Epithelial cell of esophagus (primary cell): Measurements from ENCODE around the gene PLA2G15.
"Not testable (repeated sequence)": the region's sequence is repeated elsewhere in the genome, so short reads cannot be mapped to it uniquely, and the experiment has no call there.

ENCODE experiments used
- DNase-seq: peaks from one replicate; pipeline ENCODE4 v3.0.0; 2010; ENCODE audit warnings: low read depth
- H3K4me3 ChIP-seq: 2 replicates; pipeline ENCODE4 v1.5.1; 2011; ENCODE audit warnings: mild to moderate bottlenecking, low read length, control low read depth
- CTCF ChIP-seq: IDR thresholded peaks from 2 replicates; pipeline ENCODE4 v1.5.1; 2011; ENCODE audit warnings: low read depth, mild to moderate bottlenecking, low read length, control low read depth, inconsistent platforms; ENCODE audit not compliant: insufficient read depth; ENCODE audit errors: missing control alignments

The PLA2G15 gene

GRCh38 chr16:68284847-68285246 is 39.7 kb downstream of the PLA2G15 start:
- no peak for DNase-seq
- H3K4me3 ChIP-seq: no peak overlapping the region
- no peak for TF ChIP-seq CTCF

GRCh38 chr16:68285683-68286082 is 40.5 kb downstream of the PLA2G15 start:
- H3K4me3 ChIP-seq: no peak overlapping the region

GRCh38 chr16:68286153-68287074 is 41.2 kb downstream of the PLA2G15 start:
- no peak for TF ChIP-seq CTCF
- DNase-seq: no peak
- no peak overlapping the region for H3K4me3 ChIP-seq

More at GRCh38 chr16:68285683-68286082, 40.5 kb downstream of the PLA2G15 start:
- no peak for TF ChIP-seq CTCF
- no peak for DNase-seq

GRCh38 chr16:68287276-68288251 is 42.4 kb downstream of the PLA2G15 start:
- DNase-seq: peak; percentile 67
- no peak overlapping the region for H3K4me3 ChIP-seq

GRCh38 chr16:68288252-68288650 is 43.1 kb downstream of the PLA2G15 start:
- DNase-seq: no peak
- H3K4me3 ChIP-seq: no peak overlapping the region
- no peak for TF ChIP-seq CTCF

More at GRCh38 chr16:68287276-68288251, 42.4 kb downstream of the PLA2G15 start:
- no peak for TF ChIP-seq CTCF

- H3K4me3 ChIP-seq, DNase-seq: not testable (repeated sequence)
Measured at GRCh38 chr16:68288796-68289195, 43.6 kb downstream of the PLA2G15 start.

GRCh38 chr16:68289202-68289601 is 44.0 kb downstream of the PLA2G15 start:
- no peak for TF ChIP-seq CTCF
- no peak for DNase-seq
- no peak overlapping the region for H3K4me3 ChIP-seq
